OCI-LY1 (cell line): ENCODE data around the gene CD48.

Source experiments
- CTCF ChIP-seq: fragments of 200-600 bp; sonication (generic), shearing (Covaris generic); IDR thresholded peaks from 2 replicates; pipeline ENCODE4 v1.5.1; 2017; ENCODE audit warnings: mild to moderate bottlenecking, antibody characterized with exemption, low read length, moderate library complexity, mixed read lengths
- EZH2 ChIP-seq: fragments of 200-600 bp; sonication (generic), shearing (Covaris generic); IDR thresholded peaks from 2 replicates; pipeline ENCODE4 v1.8.0; 2017; ENCODE audit warnings: borderline replicate concordance, mixed run types, mild to moderate bottlenecking, antibody characterized with exemption, low read length, moderate library complexity, mixed read lengths

DNA sequence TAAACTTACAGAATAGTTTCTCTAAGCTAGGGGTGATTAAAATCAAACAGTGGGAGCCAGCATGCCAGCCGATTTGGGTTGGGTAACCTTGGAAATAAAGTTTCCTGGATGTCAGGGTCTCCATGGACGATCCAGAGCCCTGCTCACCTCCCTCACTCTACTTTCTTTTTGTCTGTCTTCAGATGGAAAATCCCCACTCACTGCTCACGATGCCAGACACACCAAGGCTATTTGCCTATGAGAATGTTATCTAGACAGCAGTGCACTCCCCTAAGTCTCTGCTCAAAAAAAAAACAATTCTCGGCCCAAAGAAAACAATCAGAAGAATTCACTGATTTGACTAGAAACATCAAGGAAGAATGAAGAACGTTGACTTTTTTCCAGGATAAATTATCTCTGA lies 41.3 kb upstream of the CD48 start:
- TF ChIP-seq CTCF (no peak), EZH2 (no peak)
